HG03439 (cell line): ENCODE measurements around the gene NGEF.
"Not testable (repeated sequence)": the region's sequence is repeated elsewhere in the genome, so short reads cannot be mapped to it uniquely, and the experiment has no call there.

ENCODE experiments used
- ATAC-seq: cut with Tn5 transposase; IDR thresholded peaks from one replicate; pipeline ENCODE4 v1.9.1; 2021; ENCODE audit warnings: mild to moderate bottlenecking, moderate library complexity; ENCODE audit not compliant: unreplicated experiment

Gene NGEF

GRCh38 chr2:233023007-233023760 is 10.1 kb upstream of the NGEF start:
- no peak for ATAC-seq

DNA sequence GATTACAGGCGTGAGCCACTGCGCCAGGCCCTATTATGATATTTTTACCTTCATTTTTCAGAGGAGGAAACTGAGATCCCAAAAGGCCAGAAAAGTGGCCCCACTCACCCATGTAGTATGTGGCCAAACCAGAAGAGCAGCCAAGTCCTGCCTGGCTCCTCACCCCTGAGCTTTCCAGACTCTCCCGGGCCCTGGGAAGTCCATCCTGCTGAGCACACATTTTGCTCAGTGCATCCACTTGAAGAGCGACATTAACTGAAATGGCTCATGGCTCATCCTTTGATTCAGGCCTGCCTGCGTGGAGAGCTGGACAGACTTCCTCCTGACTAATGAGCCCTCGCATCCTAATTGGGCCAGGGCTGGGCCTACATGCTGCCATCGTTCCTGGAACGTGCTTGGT is 9.5 kb upstream of the NGEF start:
- ATAC-seq, result no peak

DNA sequence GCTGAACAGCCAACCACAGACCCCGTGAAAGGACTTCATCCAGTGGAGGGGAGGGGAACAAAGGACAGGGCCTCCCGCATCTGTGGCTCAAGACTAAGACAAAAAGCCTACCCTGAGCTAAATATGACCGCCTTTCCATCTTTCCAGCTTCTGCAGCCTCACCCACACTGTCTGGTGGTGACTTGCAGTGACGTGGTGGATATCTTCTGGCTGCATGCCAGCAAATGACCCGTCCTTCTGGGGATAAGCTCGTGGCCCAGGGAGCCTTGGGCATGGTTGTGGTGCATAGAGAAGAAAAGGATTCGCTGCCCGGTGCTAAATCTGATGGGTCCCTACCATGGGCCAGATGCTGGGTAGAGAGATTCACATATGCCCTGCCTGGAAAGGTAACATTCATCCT is 8.7 kb upstream of the NGEF start:
- no peak for ATAC-seq

DNA sequence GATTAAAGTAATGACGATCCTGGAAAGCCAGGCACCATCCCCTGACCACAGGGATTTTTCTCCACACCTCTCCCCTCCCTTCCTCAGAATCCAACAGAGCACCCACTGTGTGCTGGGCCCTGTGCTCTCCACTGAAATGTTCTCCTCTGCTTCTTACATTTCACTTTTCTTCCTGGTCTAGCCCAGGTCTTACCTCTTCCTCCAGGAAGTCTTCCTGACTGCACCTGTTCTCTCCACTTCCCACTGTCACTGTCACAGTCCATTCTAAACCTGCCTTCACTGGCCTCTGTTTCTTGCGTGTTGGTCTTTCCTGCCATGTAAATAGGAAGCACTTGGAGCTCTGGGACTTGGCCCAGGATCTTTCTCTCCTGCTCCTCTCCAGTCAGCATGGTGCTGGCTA is 7.4 kb upstream of the NGEF start:
- ATAC-seq, result no peak

- not testable (repeated sequence) for ATAC-seq
Measured at GRCh38 chr2:233019610-233020009, 6.6 kb upstream of the NGEF start.

GRCh38 chr2:233017947-233018346 is 4.9 kb upstream of the NGEF start:
- ATAC-seq, result no peak

DNA sequence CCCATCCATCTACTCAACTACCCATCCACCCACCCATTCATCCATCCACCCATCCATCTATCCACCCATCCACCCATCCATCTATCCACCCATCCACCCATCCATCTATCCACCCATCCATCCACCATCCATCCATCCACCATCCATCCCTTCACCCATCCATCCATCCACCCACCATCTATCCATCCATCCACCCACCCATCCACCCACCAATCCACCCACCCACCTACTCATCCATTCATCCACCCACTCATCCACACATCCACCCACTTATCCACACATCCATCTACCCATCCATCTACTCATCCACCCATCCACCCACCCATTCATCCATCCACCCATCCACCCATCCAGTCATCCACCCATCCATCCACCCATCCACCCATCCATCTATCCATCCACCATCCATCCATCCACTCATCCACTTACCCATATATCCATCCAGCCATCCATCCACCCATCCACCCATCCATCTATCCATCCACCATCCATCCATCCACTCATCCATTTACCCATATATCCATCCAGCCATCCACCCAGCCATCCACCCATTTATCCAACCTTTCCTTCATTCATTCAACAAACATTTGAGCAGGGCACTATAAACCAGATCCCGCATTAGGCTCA is 2.1 kb upstream of the NGEF start:
- no peak for ATAC-seq

- no peak for ATAC-seq
Measured at GRCh38 chr2:233013650-233014049, 594 bp upstream of the NGEF start.

DNA sequence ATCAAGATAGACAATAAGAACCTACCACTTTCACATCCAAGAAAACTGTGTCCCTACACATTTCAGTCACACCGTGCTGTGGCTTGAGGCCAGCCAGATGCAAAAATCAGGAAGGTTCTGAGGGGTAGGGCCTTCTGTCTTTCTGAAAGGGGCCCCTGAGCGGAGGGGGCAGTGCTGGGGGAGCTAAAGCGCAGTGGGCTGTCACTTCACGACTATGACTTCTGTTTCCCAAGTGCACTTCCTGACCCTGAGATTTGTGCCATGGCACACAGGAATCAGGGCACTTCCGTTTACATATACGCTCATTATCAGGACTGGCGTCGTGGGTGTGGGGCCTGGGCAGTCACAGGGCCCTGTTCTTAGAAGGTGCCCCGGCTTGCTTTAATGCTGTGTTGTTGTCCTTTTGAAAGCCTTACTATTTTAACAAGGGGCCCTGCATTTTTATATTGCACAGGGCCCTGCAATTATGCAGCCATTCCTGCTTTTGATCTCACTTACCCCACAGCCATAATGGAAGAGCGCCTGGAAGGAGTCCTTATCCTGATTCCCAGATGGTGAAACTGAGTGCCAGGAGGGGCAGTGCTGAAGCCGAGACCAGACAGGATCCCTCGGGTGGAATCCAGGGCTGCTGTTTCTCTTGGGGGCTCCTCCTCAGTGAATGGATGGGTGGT is 620 bp downstream of the NGEF start:
- no peak for ATAC-seq

GRCh38 chr2:233011702-233012131 is 1.3 kb downstream of the NGEF start:
- ATAC-seq, result no peak

- ATAC-seq, result no peak
Measured at GRCh38 chr2:233011268-233011650, 1.8 kb downstream of the NGEF start.

DNA sequence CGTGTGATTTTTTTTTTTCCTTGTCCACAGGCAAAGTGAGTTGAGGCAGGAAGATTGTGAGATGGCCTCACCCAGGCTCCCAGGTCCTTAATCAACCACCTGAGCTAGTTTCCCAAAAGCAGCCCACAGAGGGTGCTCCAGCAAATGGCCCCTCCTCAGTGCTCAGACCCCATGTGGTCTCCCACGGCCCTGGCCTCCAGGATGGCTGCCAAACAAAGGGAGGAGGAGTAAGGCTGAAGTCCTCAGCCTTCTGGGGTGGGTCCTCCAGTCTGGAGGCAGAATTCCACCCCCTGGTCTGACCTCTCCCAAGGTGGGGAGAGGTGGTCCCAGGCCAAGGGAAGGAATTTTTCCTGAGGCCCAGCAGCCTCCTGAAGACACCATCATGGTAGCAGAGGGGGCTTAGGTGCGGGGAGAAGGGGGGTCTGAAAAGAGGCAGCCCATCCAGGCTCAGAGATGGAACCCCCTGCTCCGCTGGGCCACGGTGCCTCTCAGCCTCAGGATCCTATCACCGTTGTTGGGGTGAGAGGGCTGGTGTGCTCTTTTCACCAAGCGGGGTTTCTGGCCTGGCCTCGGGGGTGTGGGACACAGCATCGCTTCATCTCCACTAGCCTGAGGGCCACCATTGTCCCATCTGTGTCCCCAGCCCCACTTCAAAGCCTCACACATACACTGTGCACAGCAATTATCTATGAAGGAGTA is 2.3 kb downstream of the NGEF start:
- ATAC-seq, result no peak

- no peak for ATAC-seq
Measured at GRCh38 chr2:233009661-233010060, 3.4 kb downstream of the NGEF start.

GRCh38 chr2:233007739-233008138 is 5.3 kb downstream of the NGEF start:
- no peak for ATAC-seq

DNA sequence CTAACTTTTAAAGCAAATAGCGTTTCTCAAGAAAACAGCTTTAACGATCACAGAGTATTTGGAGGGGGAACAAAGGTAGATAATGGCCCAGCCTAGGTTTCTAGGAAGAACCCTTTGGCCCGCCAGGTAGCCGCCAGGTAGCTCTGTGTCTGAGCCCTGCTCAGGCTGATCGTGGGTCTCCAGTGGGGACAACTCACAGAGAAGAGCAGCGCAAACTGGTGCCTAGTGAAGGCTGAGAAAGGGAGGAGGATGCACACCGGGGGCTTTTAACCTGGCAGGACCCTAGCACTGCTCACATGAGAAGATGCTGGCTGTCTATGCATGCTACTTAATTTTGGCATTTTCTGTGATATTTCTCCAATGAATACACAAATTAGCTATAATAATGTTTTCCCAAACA is 5.8 kb downstream of the NGEF start:
- no peak for ATAC-seq

DNA sequence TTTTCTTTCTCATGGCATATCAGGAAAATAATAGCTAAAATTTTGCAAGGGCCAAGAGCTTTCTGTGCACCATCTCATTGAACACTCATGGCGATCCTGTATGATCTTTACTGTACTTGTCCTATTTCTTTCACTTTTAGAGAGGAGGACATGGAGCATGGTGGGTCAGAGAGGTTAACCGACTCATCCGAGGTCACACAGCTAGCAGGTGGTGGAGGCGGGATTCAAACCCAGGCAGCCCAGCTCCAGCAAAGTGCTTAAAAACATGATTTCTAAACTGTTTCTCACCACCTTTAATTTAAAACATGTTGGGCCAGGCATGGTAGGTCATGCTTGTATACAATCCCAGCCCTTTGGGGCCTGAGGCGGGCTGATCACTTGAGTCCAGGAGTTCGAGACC is 6.4 kb downstream of the NGEF start:
- ATAC-seq, result no peak

DNA sequence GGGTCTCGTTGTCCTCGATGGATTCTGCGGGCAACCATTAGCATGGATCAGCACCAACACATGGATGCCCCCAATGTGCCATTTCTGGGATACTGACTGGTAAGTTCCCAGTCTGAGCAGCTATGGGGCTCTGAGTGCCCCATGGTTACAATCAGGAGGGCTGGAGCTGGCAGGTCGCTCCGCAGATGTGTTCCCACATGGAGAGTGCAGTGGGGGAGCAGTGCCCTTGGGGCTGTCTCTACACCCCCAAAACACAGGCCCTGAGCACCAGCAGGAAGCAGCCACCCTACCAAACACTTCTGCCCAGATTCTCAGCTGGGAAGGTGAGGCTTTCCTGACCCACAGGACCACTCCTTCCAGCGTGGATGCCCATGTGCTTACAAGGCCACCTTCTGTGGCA is 8.0 kb downstream of the NGEF start:
- no peak for ATAC-seq

GRCh38 chr2:233003658-233004555 is 9.1 kb downstream of the NGEF start:
- ATAC-seq, result no peak

DNA sequence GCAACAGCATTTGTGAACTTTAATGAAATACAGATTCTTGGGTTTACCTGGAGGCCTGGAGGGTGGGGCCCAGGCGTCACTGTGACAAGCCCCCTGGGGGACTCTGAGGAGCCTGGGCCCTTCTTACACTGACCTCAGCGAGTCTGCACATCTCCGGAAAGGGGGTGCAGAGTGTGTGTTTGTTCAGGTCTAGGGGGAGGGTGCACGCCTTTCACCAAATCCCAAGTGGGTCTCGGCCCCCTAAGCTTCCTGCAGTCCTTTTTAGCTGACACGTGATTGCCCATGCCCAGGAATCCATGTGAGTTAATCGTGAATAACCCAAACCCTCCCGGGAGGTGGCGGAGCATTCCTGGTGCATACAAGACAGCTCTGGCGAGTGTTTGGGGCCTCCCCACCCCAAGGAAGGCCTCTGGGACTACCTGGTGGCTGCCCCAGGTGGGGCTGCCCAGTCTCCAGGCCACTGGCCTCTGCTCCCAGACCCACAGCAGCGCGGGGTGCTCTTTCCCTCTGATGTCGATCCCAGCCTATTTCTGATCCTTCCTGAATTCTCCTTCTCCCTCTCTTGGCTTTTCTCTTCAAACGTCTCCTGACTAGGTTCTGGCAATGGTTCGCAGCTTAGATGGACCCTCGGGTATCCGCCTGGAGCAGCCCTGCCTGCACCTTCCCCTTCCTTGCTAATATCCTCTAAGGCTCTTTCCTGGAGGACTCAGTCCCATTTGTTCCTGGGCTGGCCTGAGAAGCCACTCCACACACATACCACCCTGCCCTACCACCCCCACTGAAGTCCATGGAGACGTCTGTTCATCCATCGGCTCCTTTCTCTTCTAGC is 10.0 kb downstream of the NGEF start:
- ATAC-seq, result no peak
